GM20000 (cell line): Measurements from ENCODE around the gene CDK14.

Source experiments
- DNase-seq: peaks from one replicate; pipeline ENCODE4 v3.0.0; 2012; ENCODE audit warnings: low spot score
- CTCF ChIP-seq: IDR thresholded peaks from 2 replicates; pipeline ENCODE4 v1.5.1; 2012; ENCODE audit warnings: mild to moderate bottlenecking, control low read depth; ENCODE audit errors: extremely low read depth, missing control alignments

CDK14 gene

GRCh38 chr7:90668992-90669391, 72.9 kb downstream of the CDK14 start:
- no peak for DNase-seq
- no peak for TF ChIP-seq CTCF

GRCh38 chr7:90669492-90669891, 73.4 kb downstream of the CDK14 start:
- DNase-seq, result no peak
- no peak for TF ChIP-seq CTCF

- TF ChIP-seq CTCF, result no peak
- DNase-seq, result no peak
Observed at GRCh38 chr7:90671571-90671970, 75.5 kb downstream of the CDK14 start.

GRCh38 chr7:90672210-90672609, 76.1 kb downstream of the CDK14 start:
- no peak for TF ChIP-seq CTCF
- DNase-seq, result no peak

- no peak for DNase-seq
- TF ChIP-seq CTCF, result no peak
Observed at GRCh38 chr7:90674625-90675024, 78.5 kb downstream of the CDK14 start.

GRCh38 chr7:90675982-90676381, 79.9 kb downstream of the CDK14 start:
- TF ChIP-seq CTCF, result no peak
- no peak for DNase-seq

GRCh38 chr7:90677486-90678404, 81.6 kb downstream of the CDK14 start:
- no peak for DNase-seq
- TF ChIP-seq CTCF, result no peak
